GM23248 (cell line): Measurements from ENCODE around the gene GIGYF2.

ENCODE experiments used
- EZH2 ChIP-seq: fragments of 200-600 bp; sonication (generic); IDR thresholded peaks from 2 replicates; pipeline ENCODE4 v1.6.1; 2018; ENCODE audit warnings: antibody characterized with exemption, mild to moderate bottlenecking; ENCODE audit not compliant: insufficient read depth, poor library complexity, severe bottlenecking
- EZH2phosphoT487 ChIP-seq: fragments of 200-600 bp; sonication (generic); IDR thresholded peaks from 2 replicates; pipeline ENCODE4 v1.6.1; 2018; ENCODE audit warnings: antibody characterized with exemption, moderate library complexity, mild to moderate bottlenecking, low read depth; ENCODE audit not compliant: insufficient read depth

- TF ChIP-seq EZH2 (no peak), EZH2phosphoT487 (no peak)
Observed at GRCh38 chr2:232707076-232707475, 9.9 kb downstream of the GIGYF2 start.
